ENCODE measurements around the gene ZNF419.
"Not testable (repeated sequence)": the region's sequence is repeated elsewhere in the genome, so short reads cannot be mapped to it uniquely, and the experiment has no call there.

Gene ZNF419

DNA sequence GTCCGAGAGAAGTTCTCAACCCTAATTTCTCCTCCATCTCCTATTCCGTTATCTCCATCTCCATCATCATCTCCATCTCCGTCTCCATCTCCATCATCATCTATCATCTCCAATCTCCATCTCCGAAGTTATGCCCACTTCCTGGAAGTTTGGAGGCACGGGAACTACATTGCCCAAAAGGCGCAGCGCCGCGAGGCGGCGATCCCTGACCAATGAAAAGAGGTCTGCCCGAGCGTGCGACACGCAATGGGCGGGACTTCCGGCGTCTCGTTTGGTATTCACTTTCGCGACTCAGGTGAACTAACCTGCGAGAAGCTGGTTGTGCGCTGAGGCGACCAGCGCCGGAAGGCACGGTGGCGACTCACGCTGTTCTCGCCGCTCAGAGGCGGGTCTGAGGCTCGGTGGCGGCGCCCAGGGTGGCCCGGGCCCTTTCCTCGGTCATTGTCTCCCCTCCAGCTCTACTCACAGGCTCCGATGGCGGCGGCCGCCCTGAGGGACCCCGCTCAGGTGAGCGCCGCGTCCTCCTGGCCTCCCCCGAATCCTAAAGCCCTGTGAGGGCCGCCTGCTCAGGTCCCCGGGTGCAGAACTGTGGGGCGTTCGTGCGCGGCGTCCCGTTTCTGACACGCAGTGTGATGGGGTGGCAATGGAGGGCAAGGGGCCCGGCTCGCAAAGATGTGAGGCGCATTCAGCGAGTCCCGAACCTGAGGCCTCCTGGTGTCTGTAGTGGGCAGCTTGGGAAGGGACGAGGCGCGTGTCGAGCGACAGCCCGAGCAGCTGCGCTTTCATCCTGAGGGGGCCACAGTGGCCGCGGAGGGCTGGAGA lies at the start of gene ZNF419:
Gene ZNF419 (plus strand): TSS at position 274 of the 822 bp plus-strand sequence. CDS start 201 bp downstream, at position 475.
- peak; percentile 94 for DNase-seq
- peak; percentile 98 for ATAC-seq

DNA sequence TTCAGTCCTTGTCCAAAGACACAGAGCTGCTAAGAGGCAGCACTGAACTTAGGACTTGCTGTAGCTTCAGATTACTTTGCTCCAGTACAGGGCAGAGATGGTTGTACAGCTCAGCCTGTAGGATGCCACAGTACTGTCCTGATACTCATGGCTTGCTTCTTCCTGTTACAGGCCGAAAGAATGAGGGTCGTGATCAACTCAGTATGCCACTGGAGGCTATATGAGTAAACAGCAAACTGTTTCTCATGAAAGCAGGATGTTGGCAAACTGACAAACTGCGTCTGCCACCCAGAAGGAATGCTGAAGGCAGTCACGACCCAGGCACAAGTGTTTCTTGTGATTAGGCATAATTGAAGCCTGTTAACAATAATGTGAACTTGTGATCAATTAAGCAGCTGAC lies 49.6 kb upstream of the ZNF419 start:
- no peak for DNase-seq

DNA sequence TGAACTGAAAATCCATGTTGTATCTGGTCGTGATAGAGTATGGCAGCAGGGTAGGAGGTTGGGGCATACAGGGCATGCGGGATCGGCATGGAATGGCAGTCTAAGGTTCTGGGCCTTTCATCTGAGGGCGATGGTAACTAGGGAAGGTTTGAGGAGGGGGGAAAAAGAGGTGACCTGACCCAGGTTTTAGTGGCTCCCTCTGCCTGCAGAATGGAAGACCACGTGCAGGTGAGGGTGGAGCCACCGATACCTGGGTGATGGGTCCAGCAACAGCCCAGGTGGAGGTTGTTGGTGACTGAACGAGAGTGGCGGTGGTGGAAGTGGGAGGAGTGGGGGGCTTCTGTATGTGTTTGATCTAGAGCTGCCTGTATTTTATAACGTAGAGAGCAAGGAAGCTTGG lies 48.6 kb upstream of the ZNF419 start:
- ATAC-seq = no peak
- no peak for DNase-seq

More for the DNA sequence above, 49.6 kb upstream of the ZNF419 start:
- no peak for ATAC-seq

DNA sequence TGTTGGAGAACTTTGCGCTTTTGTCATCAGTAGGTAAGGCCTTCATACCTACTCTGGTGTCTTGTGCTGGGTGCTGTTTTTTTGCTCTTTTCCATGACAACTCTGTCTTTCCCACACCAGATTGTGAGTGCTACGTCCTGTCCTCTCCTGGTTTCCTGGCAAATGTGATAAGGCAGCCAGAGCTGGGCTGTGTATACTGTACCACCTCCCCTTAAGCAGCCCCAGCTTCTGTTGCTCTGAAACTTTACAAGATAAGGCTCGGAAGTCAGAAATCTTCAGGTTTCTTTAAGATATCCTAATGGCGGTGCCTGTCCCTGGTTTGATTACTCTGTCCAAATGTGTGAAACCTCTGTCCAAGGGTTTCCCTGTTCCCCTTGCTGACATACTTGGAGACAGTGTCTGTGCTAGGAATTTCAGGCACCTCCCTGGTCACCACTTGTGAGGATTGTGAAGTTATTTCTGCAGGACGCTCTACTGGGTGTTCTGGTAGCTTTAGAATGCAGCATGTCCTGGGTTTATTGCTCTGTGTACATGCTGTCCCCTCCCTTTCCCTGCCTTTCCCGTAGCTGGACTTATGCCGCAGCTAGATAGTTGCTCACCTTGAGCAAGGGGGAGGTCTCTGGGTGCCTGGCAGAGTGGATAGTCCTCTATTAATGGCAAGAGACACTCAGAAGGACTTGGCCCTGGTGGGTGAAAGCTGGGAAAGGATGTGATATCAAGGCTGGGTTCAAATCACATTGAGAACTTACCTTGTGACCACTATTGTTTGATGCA lies 45.4 kb upstream of the ZNF419 start:
- ATAC-seq = no peak
- DNase-seq = no peak

DNA sequence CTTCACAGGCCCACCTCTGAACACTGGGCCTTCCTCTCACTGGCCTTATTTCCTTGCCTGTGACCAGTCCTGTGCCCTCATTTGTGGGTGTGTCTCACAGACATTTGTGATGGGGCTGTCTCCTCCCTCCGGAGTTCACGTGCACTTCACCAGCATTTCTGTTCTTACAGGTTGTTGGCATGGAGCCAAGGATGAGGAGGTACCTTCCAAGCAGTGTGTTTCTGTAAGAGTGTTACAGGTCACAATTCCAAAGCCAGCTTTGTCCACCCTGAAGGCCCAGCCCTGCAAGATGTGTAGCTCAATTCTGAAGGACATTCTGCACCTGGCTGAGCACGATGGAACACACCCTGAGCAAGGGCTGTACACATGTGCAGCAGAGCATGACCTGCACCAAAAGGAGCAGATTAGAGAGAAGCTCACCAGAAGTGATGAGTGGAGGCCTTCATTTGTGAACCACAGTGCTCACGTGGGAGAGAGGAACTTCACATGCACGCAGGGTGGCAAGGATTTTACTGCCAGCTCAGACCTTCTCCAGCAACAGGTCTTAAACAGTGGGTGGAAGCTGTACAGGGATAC lies 44.3 kb upstream of the ZNF419 start:
- no peak for ATAC-seq
- DNase-seq = no peak

DNA sequence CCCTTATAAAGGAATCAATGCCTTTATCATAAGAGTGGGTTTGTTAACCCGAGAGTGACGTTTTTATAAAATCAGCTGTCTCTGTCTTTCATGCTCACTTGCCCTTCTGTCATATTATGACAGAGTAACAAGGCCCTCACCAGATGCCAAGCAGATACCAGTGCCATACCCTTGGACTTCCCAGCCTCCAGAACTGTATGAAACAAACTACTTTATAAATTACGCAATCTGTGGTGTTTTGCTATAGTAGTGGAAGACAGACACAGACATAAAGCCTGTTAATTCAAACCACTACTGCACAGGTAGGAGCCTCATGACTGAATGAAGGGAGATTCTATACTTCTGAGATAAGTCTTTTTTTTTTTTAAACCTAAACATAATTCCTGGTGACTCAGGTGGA lies 35.2 kb upstream of the ZNF419 start:
- no peak for ATAC-seq
- no peak for DNase-seq

DNA sequence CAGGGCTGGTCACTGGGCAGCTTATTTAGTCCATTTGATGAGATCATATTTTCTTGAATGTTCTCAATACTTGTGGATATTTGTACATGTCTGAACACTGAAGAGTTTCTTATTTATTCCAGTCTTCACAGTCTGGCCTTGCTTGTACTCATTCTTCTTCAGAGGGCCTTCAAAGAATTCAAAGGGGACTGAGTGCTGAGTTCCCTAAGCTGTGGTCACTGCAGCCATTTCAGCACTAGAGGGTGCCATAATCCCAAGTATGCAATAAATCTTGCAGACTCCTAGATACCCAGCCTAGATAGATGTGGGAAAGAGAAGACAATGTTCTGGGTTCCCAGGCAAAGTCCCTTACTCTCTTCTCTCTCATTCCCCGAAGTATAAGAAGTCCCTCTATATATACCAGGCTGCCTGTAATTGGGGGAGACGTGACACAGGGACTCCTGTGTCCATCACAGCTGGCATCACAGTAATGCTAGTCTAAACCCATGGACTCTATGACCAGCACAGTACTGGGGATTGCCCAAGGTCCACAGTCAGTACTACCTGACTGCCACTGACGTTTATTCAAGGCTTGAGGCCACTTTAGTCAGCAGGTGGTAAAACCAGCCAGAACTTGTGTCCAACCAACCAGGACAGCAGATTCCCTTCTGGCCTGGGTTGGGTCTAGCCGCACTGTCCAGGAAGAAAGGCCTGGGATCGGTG lies 21.7 kb upstream of the ZNF419 start:
- DNase-seq (no peak), ATAC-seq (no peak)

DNA sequence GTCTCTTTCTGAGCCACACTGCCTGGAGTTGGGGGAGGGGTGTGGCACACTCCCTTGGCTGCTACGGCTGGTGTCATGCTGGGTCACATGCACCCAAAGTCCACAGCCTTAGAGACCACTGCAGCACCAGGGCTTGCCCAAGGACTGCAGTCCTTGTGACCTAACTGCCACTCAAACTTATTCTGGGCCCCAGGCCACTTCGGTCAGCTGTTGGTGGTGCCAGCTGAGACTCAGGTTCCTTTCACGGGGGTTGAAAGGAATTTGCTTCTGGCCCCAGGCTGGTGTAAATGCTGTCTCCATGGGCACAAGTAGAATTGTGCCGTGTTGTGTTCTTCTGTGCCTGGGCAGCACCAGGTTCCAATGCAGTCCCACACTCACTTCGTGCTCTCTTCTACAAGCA lies 21.1 kb upstream of the ZNF419 start:
- DNase-seq = no peak
- no peak for ATAC-seq

DNA sequence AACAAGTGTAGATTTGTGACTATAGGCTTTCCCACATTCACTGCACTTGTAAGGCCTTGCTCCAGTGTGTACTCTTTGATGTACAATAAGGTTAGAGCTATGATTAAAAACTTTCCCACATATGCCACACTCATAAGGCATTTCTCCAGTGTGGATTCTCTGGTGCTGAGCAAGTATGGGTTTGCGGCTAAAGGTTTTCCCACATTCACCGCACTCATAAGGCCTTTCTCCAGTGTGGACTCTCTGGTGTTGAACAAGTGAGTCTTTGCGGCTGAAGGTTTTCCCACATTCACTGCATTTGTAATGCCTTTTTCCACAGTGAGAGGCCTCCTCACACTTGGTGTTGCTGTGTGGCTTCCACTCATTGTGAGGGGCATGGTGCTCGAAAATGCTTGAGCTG lies 13.9 kb upstream of the ZNF419 start:
- no peak for DNase-seq
- no peak for ATAC-seq

DNA sequence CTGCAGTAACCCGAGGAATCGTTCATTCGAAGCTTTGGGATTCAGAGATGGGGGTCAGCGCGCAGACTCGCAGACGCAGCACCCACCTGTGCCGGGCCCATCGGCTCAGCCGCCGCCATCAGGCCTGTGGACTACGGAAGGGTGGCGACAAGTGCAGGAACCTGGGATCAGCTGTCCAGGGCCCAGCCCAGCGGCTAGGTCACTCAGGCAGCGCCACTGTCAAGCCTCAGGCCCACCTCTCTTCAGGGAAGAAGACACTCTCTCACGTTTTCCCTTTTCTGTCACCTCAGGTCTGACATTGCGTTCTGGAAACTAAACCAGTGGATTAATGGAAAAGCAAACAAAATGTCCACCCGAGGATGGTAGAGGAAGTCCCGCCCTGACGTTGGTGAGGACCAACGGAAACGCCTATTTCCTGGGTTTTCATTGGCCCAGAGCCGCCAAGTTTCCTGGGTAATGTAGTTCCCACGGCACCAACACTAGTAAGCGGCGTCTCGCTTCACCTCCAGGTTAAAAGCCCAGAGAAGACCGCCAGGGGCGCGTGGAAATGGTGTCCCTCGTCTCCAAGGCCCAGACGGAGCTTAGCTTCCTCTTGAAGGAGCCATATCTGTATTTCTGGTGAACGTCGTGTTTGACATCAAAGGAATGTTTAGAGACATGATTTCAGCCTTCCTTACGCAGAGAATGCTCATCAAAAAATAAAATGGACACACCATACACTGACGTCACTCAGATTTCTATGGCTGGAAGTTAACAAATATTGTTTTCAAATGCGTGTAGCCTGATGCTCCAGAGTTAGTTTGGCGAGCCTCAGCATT lies 10.2 kb upstream of the ZNF419 start, which contains the start of gene ZNF772:
Gene ZNF772 (minus strand): TSS at position 376 of the 818 bp plus-strand sequence. CDS start 257 bp downstream, at position 119.
- peak; percentile 89 for DNase-seq

DNA sequence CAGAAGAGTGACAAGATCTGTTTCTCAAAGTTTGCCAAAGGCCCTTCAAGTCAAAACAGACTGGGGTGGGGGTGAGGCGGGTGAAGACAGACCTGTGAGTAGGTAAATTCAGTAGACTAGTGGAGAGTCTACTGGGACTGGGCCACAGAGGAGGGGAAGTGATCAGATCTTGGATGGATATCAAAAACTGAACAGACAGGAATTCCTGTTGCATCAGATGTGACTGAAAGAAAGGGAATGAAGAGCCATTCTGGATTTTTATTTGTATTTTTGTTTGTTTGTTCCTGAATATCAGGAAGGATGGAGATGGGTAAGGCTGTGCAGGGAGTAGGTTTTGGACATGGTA lies 722 bp downstream of the ZNF419 start:
- not testable (repeated sequence) for ATAC-seq, DNase-seq

More for the DNA sequence above, 10.2 kb upstream of the ZNF419 start, which contains the start of gene ZNF772:
- peak; percentile 99 for ATAC-seq

DNA sequence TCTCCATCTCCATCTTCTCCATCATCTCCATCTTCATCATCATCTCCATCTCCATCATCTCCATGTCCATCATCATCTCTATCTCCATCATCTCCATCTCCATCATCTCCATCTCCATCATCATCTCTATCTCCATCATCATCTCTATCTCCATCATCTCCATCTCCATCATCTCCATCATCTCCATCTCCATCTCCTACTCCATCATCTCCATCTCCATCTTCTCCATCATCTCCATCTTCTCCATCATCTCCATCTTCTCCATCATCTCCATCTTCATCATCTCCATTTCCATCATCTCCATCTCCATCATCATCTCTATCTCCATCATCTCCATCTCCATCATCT lies 11.8 kb downstream of the ZNF419 start:
- not testable (repeated sequence) for ATAC-seq, DNase-seq

DNA sequence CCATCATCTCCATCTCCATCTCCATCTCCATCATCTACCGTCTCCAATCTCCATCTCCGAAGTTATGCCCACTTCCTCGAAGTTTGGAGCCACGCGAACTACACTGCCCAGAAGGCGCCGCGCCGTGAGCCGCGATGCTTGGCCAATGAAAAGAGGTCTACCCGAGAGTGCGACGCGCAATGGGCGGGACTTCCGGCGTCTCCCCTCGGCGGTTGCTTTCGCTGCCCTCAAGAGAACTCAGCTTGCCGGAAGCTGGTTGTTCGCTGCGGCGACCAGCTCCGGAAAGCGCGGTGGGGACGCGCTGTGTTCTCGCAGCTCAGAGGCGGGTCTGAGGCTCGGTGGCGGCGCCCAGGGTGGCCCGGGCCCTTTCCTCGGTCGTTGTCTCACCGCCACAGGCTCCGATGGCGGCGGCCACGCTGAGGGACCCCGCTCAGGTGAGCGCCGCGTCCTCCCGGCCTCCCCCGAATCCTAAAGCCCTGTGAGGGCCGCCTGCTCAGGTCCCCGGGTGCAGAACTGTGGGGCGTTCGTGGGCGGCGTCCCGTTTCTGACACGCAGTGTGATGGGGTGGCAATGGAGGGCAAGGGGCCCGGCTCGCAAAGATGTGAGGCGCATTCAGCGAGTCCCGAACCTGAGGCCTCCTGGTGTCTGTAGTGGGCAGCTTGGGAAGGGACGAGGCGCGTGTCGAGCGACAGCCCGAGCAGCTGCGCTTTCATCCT lies 12.3 kb downstream of the ZNF419 start, which contains the start of gene ZNF773:
Gene ZNF773 (plus strand): TSS at position 259 of the 716 bp plus-strand sequence. CDS start 143 bp downstream, at position 402.
- ATAC-seq (peak; percentile 100), DNase-seq (peak; percentile 96)

DNA sequence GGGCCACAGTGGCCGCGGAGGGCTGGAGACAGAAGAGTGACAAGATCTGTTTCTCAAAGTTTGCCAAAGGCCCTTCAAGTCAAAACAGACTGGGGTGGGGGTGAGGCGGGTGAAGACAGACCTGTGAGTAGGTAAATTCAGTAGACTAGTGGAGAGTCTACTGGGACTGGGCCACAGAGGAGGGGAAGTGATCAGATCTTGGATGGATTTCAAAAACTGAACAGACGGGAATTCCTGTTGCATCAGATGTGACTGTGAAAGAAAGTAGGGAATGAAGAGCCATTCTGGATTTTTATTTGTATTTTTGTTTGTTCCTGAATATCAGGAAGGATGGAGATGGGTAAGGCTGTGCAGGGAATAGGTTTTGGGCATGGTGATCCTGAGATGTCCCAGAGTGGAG lies 12.8 kb downstream of the ZNF419 start:
- DNase-seq, ATAC-seq: not testable (repeated sequence)

DNA sequence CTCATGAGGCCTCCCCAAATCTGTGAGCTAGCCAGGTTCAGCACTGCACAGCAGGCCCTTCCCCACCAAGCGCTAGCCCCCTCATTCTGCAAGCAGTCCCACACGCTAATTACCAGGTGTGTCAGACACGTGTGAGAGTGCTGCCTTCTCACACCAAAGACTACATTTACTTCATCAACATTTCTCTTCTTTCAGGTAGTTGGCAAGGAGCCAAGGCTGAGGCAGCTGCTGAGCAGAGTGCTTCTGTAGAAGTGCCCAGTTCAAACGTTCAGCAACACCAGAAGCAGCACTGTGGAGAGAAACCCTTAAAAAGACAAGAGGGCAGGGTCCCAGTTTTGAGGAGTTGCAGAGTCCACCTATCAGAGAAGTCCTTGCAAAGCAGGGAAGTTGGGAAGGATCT lies 18.6 kb downstream of the ZNF419 start:
- ATAC-seq = no peak
- DNase-seq = no peak

DNA sequence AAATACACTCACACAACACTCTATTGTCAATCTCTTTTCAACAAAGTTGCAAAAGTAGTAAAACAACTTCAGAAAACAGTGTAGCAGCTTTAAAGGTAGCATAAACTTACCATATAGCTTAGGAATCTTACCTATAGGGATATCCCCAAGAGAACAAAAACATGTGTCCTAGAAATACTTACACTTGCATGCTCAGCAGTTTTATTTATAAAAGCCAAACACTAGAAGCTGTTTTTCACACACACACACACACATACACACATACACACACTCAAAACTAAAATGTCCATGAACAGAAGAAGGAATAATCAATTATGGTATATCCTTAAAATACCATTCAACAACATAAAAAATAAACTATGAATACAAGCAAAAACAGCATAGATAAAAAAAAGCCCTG lies 23.9 kb downstream of the ZNF419 start:
- no peak for ATAC-seq

DNA sequence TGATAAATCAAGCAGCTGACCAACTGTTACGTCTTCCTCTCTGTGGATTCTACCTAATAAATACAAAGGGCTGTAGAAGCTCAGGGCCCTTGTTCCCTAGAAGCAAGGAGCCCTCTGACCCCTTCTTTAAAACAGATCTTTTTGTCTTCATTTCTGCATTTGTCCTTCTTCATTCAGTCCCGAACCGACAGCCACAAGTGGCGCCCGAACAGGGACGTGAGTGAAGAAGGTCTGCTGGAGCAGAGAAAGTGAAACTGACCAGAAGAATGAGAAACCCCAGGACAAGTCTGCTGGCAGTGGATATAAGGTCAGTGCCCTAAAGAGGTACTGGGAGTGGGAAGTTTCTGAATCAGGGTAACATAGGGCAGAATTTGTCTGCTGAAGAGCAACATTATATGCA lies 25.3 kb downstream of the ZNF419 start:
- ATAC-seq = no peak
- peak; percentile 19 for DNase-seq

More for the DNA sequence above, 23.9 kb downstream of the ZNF419 start:
- no peak for DNase-seq

DNA sequence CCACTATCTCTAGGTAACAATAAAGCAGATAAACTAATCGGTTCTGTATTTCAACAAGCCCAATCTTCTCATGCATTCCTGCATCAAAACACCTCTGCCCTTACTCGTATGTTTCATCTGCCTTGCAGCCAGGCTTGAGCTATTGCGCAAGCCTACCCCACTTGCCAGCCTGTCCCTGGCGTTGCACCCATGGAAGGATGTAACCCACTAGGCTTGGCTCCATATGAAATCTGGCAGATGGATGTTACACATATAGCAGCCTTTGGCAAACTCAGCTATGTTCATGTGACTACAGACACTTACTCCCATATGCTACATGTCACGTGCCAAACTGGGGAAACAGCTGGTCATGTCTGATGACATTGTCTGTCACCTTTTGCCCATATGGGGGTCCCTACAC lies 27.7 kb downstream of the ZNF419 start:
- ATAC-seq = no peak
- DNase-seq = no peak

DNA sequence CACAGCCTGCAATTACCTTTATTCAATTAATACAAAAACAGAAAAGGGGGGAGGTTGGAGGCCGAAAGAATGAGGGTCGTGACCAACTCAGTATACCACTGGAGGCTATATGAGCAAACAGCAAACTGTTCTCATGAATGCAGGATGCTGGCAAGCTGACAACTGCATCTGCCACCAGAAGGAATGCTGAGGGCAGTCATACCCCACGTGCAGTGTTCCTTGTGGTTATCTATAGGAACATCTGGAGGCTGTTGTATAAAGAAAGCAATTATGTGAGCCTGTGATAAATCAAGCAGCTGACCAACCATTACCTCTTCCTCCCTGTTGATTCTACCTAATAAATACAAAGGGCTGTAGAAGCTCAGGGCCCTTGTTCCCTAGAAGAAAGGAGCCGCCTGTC lies 30.5 kb downstream of the ZNF419 start:
- not testable (repeated sequence) for DNase-seq, ATAC-seq

DNA sequence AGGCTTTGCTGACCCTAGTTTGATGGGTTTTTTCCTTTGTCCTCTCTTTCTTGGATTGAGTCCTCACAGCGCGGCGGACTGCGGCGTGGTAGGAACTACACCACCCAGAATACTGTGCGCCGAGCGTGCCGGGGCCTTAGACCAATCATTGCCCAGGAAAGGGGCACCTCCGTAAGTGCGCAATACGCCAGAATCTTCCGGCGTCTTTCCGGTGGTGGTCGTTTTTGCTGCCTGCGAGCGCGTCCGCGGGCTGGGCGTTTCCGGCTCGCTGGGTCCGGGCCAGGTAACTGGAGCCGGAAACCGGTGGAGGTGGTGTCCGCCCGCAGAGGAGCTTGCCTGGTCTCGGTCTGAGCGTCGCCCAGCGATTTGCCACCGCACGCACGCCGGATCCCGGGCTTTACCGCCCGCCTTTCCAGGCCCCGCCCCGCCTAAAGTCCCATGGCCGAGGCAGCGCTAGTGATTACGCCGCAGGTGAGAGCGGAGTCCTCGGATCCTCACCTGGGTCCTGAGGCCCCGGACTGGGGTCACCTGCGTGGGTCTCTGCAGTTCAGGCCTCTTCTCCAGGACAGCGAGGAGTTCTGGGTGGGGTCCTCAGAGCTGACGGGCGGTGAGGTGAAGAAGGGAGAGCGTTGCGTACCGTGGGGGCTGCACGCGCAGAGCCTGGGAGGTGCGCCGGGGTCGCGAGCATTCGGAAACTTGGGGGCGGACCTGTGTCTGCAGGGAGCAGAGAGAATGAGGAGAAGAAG lies 39.8 kb downstream of the ZNF419 start, which contains the start of gene ZNF549:
Gene ZNF549 (plus strand): TSS at position 221 of the 746 bp plus-strand sequence. CDS start 218 bp downstream, at position 439.
- DNase-seq (peak; percentile 87), ATAC-seq (peak; percentile 100)
